Measurements from ENCODE around the gene PFN1. TPM values are rescaled to one million over a fixed set of nuclear protein-coding genes. Genes with fewer than 3 reads are reported as not detected.

Gene PFN1
- total and polyA plus RNA-seq, 10 of the 15 experiments (the other 5 are each of a cell fraction or from before 2014, with no cell fraction given): 154 to 3,892 (median 1,918) TPM

- no peak for TF ChIP-seq ZNF622 (IDR thresholded peaks at IDR 0.05)
- peak; percentile 28; the same call in 1 of the 2 replicates for TF ChIP-seq SMC3 (IDR thresholded peaks at IDR 0.05; ENCODE audit: borderline replicate concordance, low read length)
- TF ChIP-seq CEBPB (IDR thresholded peaks at IDR 0.05; ENCODE audit: borderline replicate concordance in 1 of 2, low read depth in 2 of 2, low read length in 2 of 2): no peak
- TF ChIP-seq ESRRA (IDR thresholded peaks at IDR 0.05; ENCODE audit: low read length): no peak
- no peak for TF ChIP-seq EZH2 (IDR thresholded peaks at IDR 0.05; ENCODE audit: borderline replicate concordance, control insufficient read depth, low read depth, low read length)
- TF ChIP-seq SMAD1 (IDR thresholded peaks at IDR 0.05; ENCODE audit: low read depth, partially characterized antibody): peak; percentile 67
- TF ChIP-seq NR2F1 (conservative IDR thresholded peaks at IDR 0.05): peak; percentile 57
- no peak; the same call in 1 of the 2 replicates for TF ChIP-seq CREB1 (IDR thresholded peaks at IDR 0.05; ENCODE audit: low read depth)
- TF ChIP-seq TAF1 (IDR thresholded peaks at IDR 0.05; ENCODE audit: borderline replicate concordance, low read depth, low read length): peak; percentile 96
- peak; percentile 93 for TF ChIP-seq ZNF592 (IDR thresholded peaks at IDR 0.05)
- TF ChIP-seq FOXM1 (IDR thresholded peaks at IDR 0.05; ENCODE audit: low read depth, low read length): no peak; the same call in 1 of the 2 replicates
- no peak for TF ChIP-seq BRCA1 (IDR thresholded peaks at IDR 0.05; ENCODE audit: low read depth, low read length)
- no peak for TF ChIP-seq SREBF1 (IDR thresholded peaks at IDR 0.05; ENCODE audit: low read length)
- no peak; the same call in 1 of the 2 replicates for TF ChIP-seq PAX8 (IDR thresholded peaks at IDR 0.05)
- peak; percentile 54 to 58; a peak in 3 of 4 replicates for TF ChIP-seq IKZF2 (IDR thresholded peaks at IDR 0.05)
These were observed 19.5 kb upstream of the PFN1 start, which contains the start of gene SPAG7 (continued) for GRCh38 chr17:4967539-4968485.

All from GM12878 (cell line).